Adrenal gland (tissue), 5 donors: Measurements from ENCODE around the gene ZNF804A.

Experiments
- POLR2A ChIP-seq, 2 donors: fragments of 450-650 bp; IDR thresholded peaks; one replicate each; pipeline ENCODE4 v1.6.1; 2017; ENCODE audit warnings: antibody characterized with exemption in 2 of 2, mild to moderate bottlenecking in 2 of 2, moderate library complexity in 1 of 2
- TF ChIP-seq, protein P1 (sequence below), 6 experiments: fragments of 450-650 bp in 4 of 6; fragments of 200-600 bp in 2 of 6; sonication (generic) in 1 of 6; IDR thresholded peaks; 1 replicate in 5 of 6; 2 replicates in 1 of 6; pipeline versions ENCODE4 v1.5.1 to v1.8.0; 2016 to 2021; ENCODE audit warnings: antibody characterized with exemption in 6 of 6, mild to moderate bottlenecking in 2 of 6, moderate library complexity in 1 of 6
- donor health status: DM: no; HTN: no; CAD: no.

GRCh38 chr2:184679219-184680018 is 81.1 kb downstream of the ZNF804A start:
- TF ChIP-seq, protein P1, sequence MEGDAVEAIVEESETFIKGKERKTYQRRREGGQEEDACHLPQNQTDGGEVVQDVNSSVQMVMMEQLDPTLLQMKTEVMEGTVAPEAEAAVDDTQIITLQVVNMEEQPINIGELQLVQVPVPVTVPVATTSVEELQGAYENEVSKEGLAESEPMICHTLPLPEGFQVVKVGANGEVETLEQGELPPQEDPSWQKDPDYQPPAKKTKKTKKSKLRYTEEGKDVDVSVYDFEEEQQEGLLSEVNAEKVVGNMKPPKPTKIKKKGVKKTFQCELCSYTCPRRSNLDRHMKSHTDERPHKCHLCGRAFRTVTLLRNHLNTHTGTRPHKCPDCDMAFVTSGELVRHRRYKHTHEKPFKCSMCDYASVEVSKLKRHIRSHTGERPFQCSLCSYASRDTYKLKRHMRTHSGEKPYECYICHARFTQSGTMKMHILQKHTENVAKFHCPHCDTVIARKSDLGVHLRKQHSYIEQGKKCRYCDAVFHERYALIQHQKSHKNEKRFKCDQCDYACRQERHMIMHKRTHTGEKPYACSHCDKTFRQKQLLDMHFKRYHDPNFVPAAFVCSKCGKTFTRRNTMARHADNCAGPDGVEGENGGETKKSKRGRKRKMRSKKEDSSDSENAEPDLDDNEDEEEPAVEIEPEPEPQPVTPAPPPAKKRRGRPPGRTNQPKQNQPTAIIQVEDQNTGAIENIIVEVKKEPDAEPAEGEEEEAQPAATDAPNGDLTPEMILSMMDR (IDR thresholded peaks at IDR 0.05), result no peak
- TF ChIP-seq POLR2A (IDR thresholded peaks at IDR 0.05), result no peak
